PFSK-1 (cell line): Measurements from ENCODE around the gene IYD.

Source experiments
- FOXP2 ChIP-seq: optimal IDR thresholded peaks from 2 replicates; pipeline ENCODE3; 2011; ENCODE audit warnings: borderline replicate concordance, control low read depth, inconsistent platforms; ENCODE audit not compliant: insufficient read depth; ENCODE audit errors: extremely low read length, extremely low read depth
- POLR2AphosphoS5 ChIP-seq: IDR thresholded peaks from 2 replicates; pipeline ENCODE4 v1.6.1; 2012; ENCODE audit warnings: low read depth, mild to moderate bottlenecking, control low read depth, low read length, moderate library complexity
- REST ChIP-seq, 2 experiments: IDR thresholded peaks; 2 replicates each; pipeline versions ENCODE4 v1.6.1 to v1.8.0; 2011 to 2012; ENCODE audit warnings: low read depth in 2 of 2, low read length in 2 of 2, control low read depth in 1 of 2, inconsistent platforms in 1 of 2, mild to moderate bottlenecking in 1 of 2, moderate library complexity in 1 of 2; ENCODE audit not compliant: insufficient read depth in 1 of 2
- SIN3A ChIP-seq: IDR thresholded peaks from 2 replicates; pipeline ENCODE4 v1.6.1; 2012; ENCODE audit warnings: mild to moderate bottlenecking, low read length, moderate library complexity, borderline replicate concordance; ENCODE audit not compliant: insufficient read depth
- TAF1 ChIP-seq: IDR thresholded peaks from 2 replicates; pipeline ENCODE4 v1.6.1; 2012; ENCODE audit warnings: low read length, control low read depth, borderline replicate concordance; ENCODE audit not compliant: insufficient read depth

GRCh38 chr6:150342126-150342525 is 26.7 kb upstream of the IYD start:
- TF ChIP-seq REST (IDR thresholded peaks at IDR 0.05; ENCODE audit: insufficient read depth in 1 of 2, low read depth in 2 of 2, low read length in 2 of 2) (no peak), POLR2AphosphoS5 (no peak), SIN3A (no peak), TAF1 (no peak), FOXP2 (no peak)
